GM10266 (cell line): ENCODE results near the gene TENM4.

Experiments
- DNase-seq: peaks from one replicate; pipeline ENCODE4 v3.0.0; 2012; ENCODE audit errors: extremely low spot score
- CTCF ChIP-seq: IDR thresholded peaks from 2 replicates; pipeline ENCODE4 v1.5.1; 2012; ENCODE audit warnings: mild to moderate bottlenecking, low read depth; ENCODE audit not compliant: control insufficient read depth, insufficient read depth; ENCODE audit errors: missing control alignments

Gene TENM4

GRCh38 chr11:79045800-79046304 lies 395.0 kb downstream of the TENM4 start:
- TF ChIP-seq CTCF: no peak
- no peak for DNase-seq

GRCh38 chr11:79045018-79045799 lies 395.6 kb downstream of the TENM4 start:
- no peak for TF ChIP-seq CTCF
- no peak for DNase-seq

GRCh38 chr11:79044201-79044600 lies 396.6 kb downstream of the TENM4 start:
- TF ChIP-seq CTCF: no peak
- no peak for DNase-seq

- no peak for TF ChIP-seq CTCF
- no peak for DNase-seq
Observed at GRCh38 chr11:79043726-79044125, 397.1 kb downstream of the TENM4 start.

GRCh38 chr11:79042824-79043223 lies 398.0 kb downstream of the TENM4 start:
- no peak for TF ChIP-seq CTCF
- DNase-seq: no peak

- DNase-seq: no peak
- no peak for TF ChIP-seq CTCF
Observed at GRCh38 chr11:79040348-79040747, 400.5 kb downstream of the TENM4 start.

GRCh38 chr11:79039122-79039521 lies 401.7 kb downstream of the TENM4 start:
- DNase-seq: no peak

More at GRCh38 chr11:79039122-79039521, 401.7 kb downstream of the TENM4 start:
- TF ChIP-seq CTCF: no peak
